ENCODE data around the gene SLC39A11. TPM values are rescaled to one million over a fixed set of nuclear protein-coding genes. Genes with fewer than 3 reads are reported as not detected.
"Not testable (repeated sequence)": the region's sequence is repeated elsewhere in the genome, so short reads cannot be mapped to it uniquely, and the experiment has no call there.

SLC39A11 gene
- total RNA-seq, 1 experiment from 2014 or later = 15.2 TPM

DNA sequence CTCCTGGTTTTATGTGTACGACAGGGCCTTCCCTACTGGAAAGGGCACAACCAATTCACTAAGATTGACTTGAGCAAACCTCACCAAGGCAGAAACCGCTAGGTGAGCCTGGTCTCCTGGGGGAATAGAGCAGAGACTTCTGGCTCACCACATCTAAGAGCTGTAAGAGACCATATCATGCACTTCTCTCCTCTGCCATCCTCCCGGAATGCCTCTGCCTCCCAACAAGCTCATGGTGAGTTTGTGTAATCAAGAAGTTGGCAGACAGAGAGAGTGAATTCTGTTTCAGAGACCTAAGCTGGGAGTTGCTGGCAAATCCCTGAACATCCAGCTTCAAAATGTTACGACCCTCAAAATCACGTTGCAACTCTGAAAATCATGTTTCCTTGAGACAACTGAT, 154.8 kb downstream of the SLC39A11 start:
- Mint-ChIP-seq H3K4me3 (no peak overlapping the region), H3K27me3 (ENCODE audit: low read depth) (no peaks in the 10 kb centered on the region), H3K27ac (peak overlapping the region; percentile 28 to 82 (median 39); a peak in 3 of 7 replicates), H3K36me3 (ENCODE audit: insufficient read depth in 1 of 3, low read depth in 3 of 3) (peaks cover 0 to 1% (median 0%) of the 10 kb centered on the region in 3 experiments; a peak in 1 of 7 replicates), H3K4me1 (peaks cover 15 to 19% of the 10 kb centered on the region in 2 experiments), H3K9me3 (no peaks in the 10 kb centered on the region)
- no peak for DNase-seq
- H2BK5ac ChIP-seq (ENCODE audit: insufficient read length, low read length) = no peak overlapping the region
- H4K20me1 ChIP-seq (ENCODE audit: control insufficient read depth, insufficient read depth, insufficient read length) = no peaks in the 10 kb centered on the region
- H3K79me2 ChIP-seq (ENCODE audit: insufficient read depth, low read length) = no peaks in the 10 kb centered on the region
- H2BK12ac ChIP-seq (ENCODE audit: insufficient read length, low read depth, low read length) = no peak overlapping the region
- H4K91ac ChIP-seq (ENCODE audit: insufficient read length, low read depth, low read length) = no peak overlapping the region
- no peak overlapping the region for H2BK120ac ChIP-seq (ENCODE audit: low read depth, low read length, poor library complexity, severe bottlenecking)
- H3K4me1 ChIP-seq (ENCODE audit: insufficient read depth, low read length) = no peaks in the 10 kb centered on the region
- H3K14ac ChIP-seq (ENCODE audit: insufficient read depth, low read length) = no peak overlapping the region
- no peak overlapping the region for H4K8ac ChIP-seq (replicated peaks; ENCODE audit: insufficient read length, low read depth, low read length)
- H3K9me3 ChIP-seq (ENCODE audit: control insufficient read depth, low read depth, low read length) = no peaks in the 10 kb centered on the region
- H2BK15ac ChIP-seq (ENCODE audit: low read depth, low read length) = no peak overlapping the region
- H3K79me1 ChIP-seq (ENCODE audit: insufficient read depth, low read depth, low read length, poor library complexity, severe bottlenecking) = no peaks in the 10 kb centered on the region
- H3K4me2 ChIP-seq (ENCODE audit: insufficient read depth, insufficient read length, low read length) = no peak overlapping the region
- no peak overlapping the region for H2AK5ac ChIP-seq (ENCODE audit: insufficient read length, low read length)
- H3K18ac ChIP-seq (ENCODE audit: insufficient read length, low read depth, low read length) = no peak overlapping the region
- TF ChIP-seq, protein P1, sequence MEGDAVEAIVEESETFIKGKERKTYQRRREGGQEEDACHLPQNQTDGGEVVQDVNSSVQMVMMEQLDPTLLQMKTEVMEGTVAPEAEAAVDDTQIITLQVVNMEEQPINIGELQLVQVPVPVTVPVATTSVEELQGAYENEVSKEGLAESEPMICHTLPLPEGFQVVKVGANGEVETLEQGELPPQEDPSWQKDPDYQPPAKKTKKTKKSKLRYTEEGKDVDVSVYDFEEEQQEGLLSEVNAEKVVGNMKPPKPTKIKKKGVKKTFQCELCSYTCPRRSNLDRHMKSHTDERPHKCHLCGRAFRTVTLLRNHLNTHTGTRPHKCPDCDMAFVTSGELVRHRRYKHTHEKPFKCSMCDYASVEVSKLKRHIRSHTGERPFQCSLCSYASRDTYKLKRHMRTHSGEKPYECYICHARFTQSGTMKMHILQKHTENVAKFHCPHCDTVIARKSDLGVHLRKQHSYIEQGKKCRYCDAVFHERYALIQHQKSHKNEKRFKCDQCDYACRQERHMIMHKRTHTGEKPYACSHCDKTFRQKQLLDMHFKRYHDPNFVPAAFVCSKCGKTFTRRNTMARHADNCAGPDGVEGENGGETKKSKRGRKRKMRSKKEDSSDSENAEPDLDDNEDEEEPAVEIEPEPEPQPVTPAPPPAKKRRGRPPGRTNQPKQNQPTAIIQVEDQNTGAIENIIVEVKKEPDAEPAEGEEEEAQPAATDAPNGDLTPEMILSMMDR (conservative IDR thresholded peaks at IDR 0.05) = no peak
- H3K27ac ChIP-seq (ENCODE audit: insufficient read length, low read depth, low read length) = no peak overlapping the region
- no peak overlapping the region for H2AFZ ChIP-seq (ENCODE audit: low read length)
- H3K56ac ChIP-seq (ENCODE audit: insufficient read length, low read depth, low read length) = no peak overlapping the region
- no peak overlapping the region for H3K4ac ChIP-seq (ENCODE audit: low read depth, low read length)
- no CpG with 5 or more reads among the region's 5 CpGs for WGBS (ENCODE audit: extremely low coverage, insufficient read length, low lambda C conversion rate)
- no peaks in the 10 kb centered on the region for H3K27me3 ChIP-seq (ENCODE audit: insufficient read depth, low read length)
- no peak overlapping the region for H3T11ph ChIP-seq (ENCODE audit: low read length)
- no peak overlapping the region for H3K23ac ChIP-seq (ENCODE audit: insufficient read length, low read depth, low read length)
- no peaks in the 10 kb centered on the region for H3K23me2 ChIP-seq (ENCODE audit: insufficient read length, low read depth, low read length, poor library complexity, severe bottlenecking)
- no peak overlapping the region for H4K5ac ChIP-seq (ENCODE audit: insufficient read length, low read depth, low read length)
- H2BK20ac ChIP-seq (ENCODE audit: low read depth, low read length, poor library complexity, severe bottlenecking) = no peak overlapping the region
- no peak overlapping the region for H3K9ac ChIP-seq (ENCODE audit: extremely low read depth, insufficient read length, low read length)

GRCh38 chr17:72937254-72937653, 155.2 kb downstream of the SLC39A11 start:
- not testable (repeated sequence) for H3K79me1 ChIP-seq (ENCODE audit: insufficient read depth, low read depth, low read length, poor library complexity, severe bottlenecking); H3K9me3 ChIP-seq (ENCODE audit: control insufficient read depth, low read depth, low read length); H2AK5ac ChIP-seq (ENCODE audit: insufficient read length, low read length); H3K4ac ChIP-seq (ENCODE audit: low read depth, low read length); H3K23me2 ChIP-seq (ENCODE audit: insufficient read length, low read depth, low read length, poor library complexity, severe bottlenecking); H3K4me2 ChIP-seq (ENCODE audit: insufficient read depth, insufficient read length, low read length); H2AFZ ChIP-seq (ENCODE audit: low read length); H3K4me3 Mint-ChIP-seq; H3K27ac ChIP-seq (ENCODE audit: insufficient read length, low read depth, low read length); DNase-seq; H4K20me1 ChIP-seq (ENCODE audit: control insufficient read depth, insufficient read depth, insufficient read length); H2BK15ac ChIP-seq (ENCODE audit: low read depth, low read length); H3K4me1 ChIP-seq (ENCODE audit: insufficient read depth, low read length); H3K79me2 ChIP-seq (ENCODE audit: insufficient read depth, low read length); H3K56ac ChIP-seq (ENCODE audit: insufficient read length, low read depth, low read length); H3T11ph ChIP-seq (ENCODE audit: low read length); H3K18ac ChIP-seq (ENCODE audit: insufficient read length, low read depth, low read length); H3K9ac ChIP-seq (ENCODE audit: extremely low read depth, insufficient read length, low read length); H4K8ac ChIP-seq (replicated peaks; ENCODE audit: insufficient read length, low read depth, low read length); H4K5ac ChIP-seq (ENCODE audit: insufficient read length, low read depth, low read length); H2BK5ac ChIP-seq (ENCODE audit: insufficient read length, low read length); H3K23ac ChIP-seq (ENCODE audit: insufficient read length, low read depth, low read length); H3K27ac Mint-ChIP-seq; H3K36me3 Mint-ChIP-seq (ENCODE audit: insufficient read depth in 1 of 3, low read depth in 3 of 3); H3K27me3 ChIP-seq (ENCODE audit: insufficient read depth, low read length); H3K9me3 Mint-ChIP-seq; H2BK120ac ChIP-seq (ENCODE audit: low read depth, low read length, poor library complexity, severe bottlenecking); H2BK12ac ChIP-seq (ENCODE audit: insufficient read length, low read depth, low read length); H3K27me3 Mint-ChIP-seq (ENCODE audit: low read depth); H2BK20ac ChIP-seq (ENCODE audit: low read depth, low read length, poor library complexity, severe bottlenecking); H3K14ac ChIP-seq (ENCODE audit: insufficient read depth, low read length); H4K91ac ChIP-seq (ENCODE audit: insufficient read length, low read depth, low read length)
- no CpG with 5 or more reads among the region's 8 CpGs for WGBS (ENCODE audit: extremely low coverage, insufficient read length, low lambda C conversion rate)
- H3K4me1 Mint-ChIP-seq = peaks cover 15 to 19% of the 10 kb centered on the region in 2 experiments
